GM12865 (cell line): ENCODE results near the gene MAVS.

ENCODE experiments used
- DNase-seq: peaks from one replicate; pipeline ENCODE4 v3.0.0; 2010; ENCODE audit warnings: low read depth
- H3K4me3 ChIP-seq: 2 replicates; pipeline ENCODE4 v1.5.1; 2011; ENCODE audit warnings: mild to moderate bottlenecking, low read depth, low read length, control low read depth
- CTCF ChIP-seq: IDR thresholded peaks from 2 replicates; pipeline ENCODE4 v1.5.1; 2011; ENCODE audit warnings: low read length, control low read depth, low read depth, inconsistent platforms; ENCODE audit not compliant: insufficient read depth; ENCODE audit errors: missing control alignments

MAVS gene

GRCh38 chr20:3804781-3805180, 41.9 kb upstream of the MAVS start:
- TF ChIP-seq CTCF, result no peak

GRCh38 chr20:3808544-3808943, 38.1 kb upstream of the MAVS start:
- no peak overlapping the region for H3K4me3 ChIP-seq
- no peak for DNase-seq
- TF ChIP-seq CTCF, result no peak

More at GRCh38 chr20:3804781-3805180, 41.9 kb upstream of the MAVS start:
- no peak overlapping the region for H3K4me3 ChIP-seq
- DNase-seq, result no peak

- H3K4me3 ChIP-seq, result no peak overlapping the region
- DNase-seq, result no peak
- TF ChIP-seq CTCF, result no peak
These were observed 35.0 kb upstream of the MAVS start for GRCh38 chr20:3811467-3812258.

- TF ChIP-seq CTCF, result no peak
- DNase-seq, result no peak
- no peak overlapping the region for H3K4me3 ChIP-seq
These were observed 34.4 kb upstream of the MAVS start for GRCh38 chr20:3812259-3812681.

- TF ChIP-seq CTCF, result no peak
- no peak overlapping the region for H3K4me3 ChIP-seq
- no peak for DNase-seq
These were observed 33.4 kb upstream of the MAVS start for GRCh38 chr20:3812975-3813847.

- no peak for DNase-seq
- TF ChIP-seq CTCF, result no peak
- no peak overlapping the region for H3K4me3 ChIP-seq
These were observed 32.6 kb upstream of the MAVS start for GRCh38 chr20:3813848-3814581.
